ENCODE data around the gene KLHL13.

DNA sequence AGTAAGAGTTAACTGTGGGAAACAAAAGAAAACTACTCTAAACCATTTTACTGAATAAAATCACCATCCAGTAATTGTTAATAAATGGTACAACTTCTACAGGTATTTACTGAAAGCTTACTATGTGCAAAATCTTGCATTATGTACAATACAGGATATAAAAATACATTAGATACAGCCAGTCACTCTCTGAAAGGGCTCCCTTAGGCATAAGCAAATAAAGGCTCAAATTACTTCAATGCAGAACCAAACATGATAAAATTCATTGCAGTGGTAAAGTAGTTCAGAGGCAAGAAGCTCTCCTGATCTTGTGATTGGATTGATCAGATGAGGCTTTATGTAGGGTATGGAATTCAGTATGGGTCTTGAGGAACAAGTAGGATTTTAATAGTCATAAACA, 100.2 kb downstream of the KLHL13 start:
- TF ChIP-seq POLR2A (IDR thresholded peaks at IDR 0.05; ENCODE audit: low read length): no peak
- TF ChIP-seq GATA1 (IDR thresholded peaks at IDR 0.05; ENCODE audit: low read depth, low read length): no peak

Measured in erythroblast (primary cell).